Activated CD8-positive, alpha-beta memory T cell treated with anti-CD3 and anti-CD28 coated beads for 24 hours (primary cell): ENCODE results near the gene MACROD2.
"Not testable (repeated sequence)": the region's sequence is repeated elsewhere in the genome, so short reads cannot be mapped to it uniquely, and the experiment has no call there.

Source experiments
- DNase-seq: peaks from one replicate; pipeline ENCODE4 v3.0.0-alpha.2; 2020

MACROD2 gene

GRCh38 chr20:15336536-15336935, 1341.2 kb downstream of the MACROD2 start:
- DNase-seq: no peak

GRCh38 chr20:15339264-15339663, 1343.9 kb downstream of the MACROD2 start:
- no peak for DNase-seq

GRCh38 chr20:15342991-15343523, 1347.7 kb downstream of the MACROD2 start:
- DNase-seq: no peak

GRCh38 chr20:15345287-15345686, 1350.0 kb downstream of the MACROD2 start:
- no peak for DNase-seq

- no peak for DNase-seq
Measured at GRCh38 chr20:15346657-15347280, 1351.5 kb downstream of the MACROD2 start.

GRCh38 chr20:15359056-15359455, 1363.7 kb downstream of the MACROD2 start:
- DNase-seq: no peak

GRCh38 chr20:15362849-15363248, 1367.5 kb downstream of the MACROD2 start:
- DNase-seq: no peak

GRCh38 chr20:15364781-15365180, 1369.5 kb downstream of the MACROD2 start:
- no peak for DNase-seq

GRCh38 chr20:15370370-15370769, 1375.1 kb downstream of the MACROD2 start:
- no peak for DNase-seq

- no peak for DNase-seq
Measured at GRCh38 chr20:15374682-15375081, 1379.4 kb downstream of the MACROD2 start.

- DNase-seq: no peak
Measured at GRCh38 chr20:15375836-15376235, 1380.5 kb downstream of the MACROD2 start.

GRCh38 chr20:15377603-15378002, 1382.3 kb downstream of the MACROD2 start:
- DNase-seq: not testable (repeated sequence)

GRCh38 chr20:15378151-15378550, 1382.8 kb downstream of the MACROD2 start:
- no peak for DNase-seq

GRCh38 chr20:15379681-15380296, 1384.5 kb downstream of the MACROD2 start:
- no peak for DNase-seq

GRCh38 chr20:15380770-15381169, 1385.5 kb downstream of the MACROD2 start:
- no peak for DNase-seq

- DNase-seq: no peak
Measured at GRCh38 chr20:15387228-15387627, 1391.9 kb downstream of the MACROD2 start.

GRCh38 chr20:15395457-15395856, 1400.1 kb downstream of the MACROD2 start:
- DNase-seq: no peak

- no peak for DNase-seq
Measured at GRCh38 chr20:15396026-15396425, 1400.7 kb downstream of the MACROD2 start.

- DNase-seq: no peak
Measured at GRCh38 chr20:15396900-15397299, 1401.6 kb downstream of the MACROD2 start.

- DNase-seq: no peak
Measured at GRCh38 chr20:15399781-15400180, 1404.5 kb downstream of the MACROD2 start.

- no peak for DNase-seq
Measured at GRCh38 chr20:15406072-15406471, 1410.8 kb downstream of the MACROD2 start.

- DNase-seq: no peak
Measured at GRCh38 chr20:15411781-15412180, 1416.5 kb downstream of the MACROD2 start.

GRCh38 chr20:15415908-15416307, 1420.6 kb downstream of the MACROD2 start:
- no peak for DNase-seq

- no peak for DNase-seq
Measured at GRCh38 chr20:15419856-15420255, 1424.5 kb downstream of the MACROD2 start.

- DNase-seq: no peak
Measured at GRCh38 chr20:15422966-15423365, 1427.7 kb downstream of the MACROD2 start.
